ENCODE data around the gene DDX52.

DNA sequence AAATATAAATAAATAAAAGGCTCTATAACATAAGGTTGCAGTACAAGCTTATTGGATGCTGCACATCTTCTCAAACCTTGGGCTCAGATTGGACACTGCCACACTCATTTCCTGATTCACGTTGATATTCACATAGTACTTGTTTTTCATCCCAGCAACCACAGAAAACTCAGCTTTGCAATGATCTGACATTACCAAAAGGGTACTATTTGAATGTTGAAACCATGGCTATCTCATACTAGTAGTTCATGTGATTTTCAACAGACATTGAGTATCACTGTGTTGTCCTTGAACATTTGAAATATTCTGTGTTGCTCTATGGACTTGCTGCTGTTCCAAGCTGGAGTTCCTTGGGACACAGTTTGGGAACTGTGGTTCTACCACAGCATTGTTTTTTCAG lies 14.0 kb upstream of the DDX52 start:
- TF ChIP-seq, protein P1, sequence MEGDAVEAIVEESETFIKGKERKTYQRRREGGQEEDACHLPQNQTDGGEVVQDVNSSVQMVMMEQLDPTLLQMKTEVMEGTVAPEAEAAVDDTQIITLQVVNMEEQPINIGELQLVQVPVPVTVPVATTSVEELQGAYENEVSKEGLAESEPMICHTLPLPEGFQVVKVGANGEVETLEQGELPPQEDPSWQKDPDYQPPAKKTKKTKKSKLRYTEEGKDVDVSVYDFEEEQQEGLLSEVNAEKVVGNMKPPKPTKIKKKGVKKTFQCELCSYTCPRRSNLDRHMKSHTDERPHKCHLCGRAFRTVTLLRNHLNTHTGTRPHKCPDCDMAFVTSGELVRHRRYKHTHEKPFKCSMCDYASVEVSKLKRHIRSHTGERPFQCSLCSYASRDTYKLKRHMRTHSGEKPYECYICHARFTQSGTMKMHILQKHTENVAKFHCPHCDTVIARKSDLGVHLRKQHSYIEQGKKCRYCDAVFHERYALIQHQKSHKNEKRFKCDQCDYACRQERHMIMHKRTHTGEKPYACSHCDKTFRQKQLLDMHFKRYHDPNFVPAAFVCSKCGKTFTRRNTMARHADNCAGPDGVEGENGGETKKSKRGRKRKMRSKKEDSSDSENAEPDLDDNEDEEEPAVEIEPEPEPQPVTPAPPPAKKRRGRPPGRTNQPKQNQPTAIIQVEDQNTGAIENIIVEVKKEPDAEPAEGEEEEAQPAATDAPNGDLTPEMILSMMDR (IDR thresholded peaks at IDR 0.05; ENCODE audit: insufficient read depth, low read depth, low read length), result no peak
- TF ChIP-seq EZH2 (IDR thresholded peaks at IDR 0.05; ENCODE audit: insufficient read depth, low read length), result no peak
